GM18507 (cell line): ENCODE measurements around the gene RIBC1.

ENCODE experiments used
- DNase-seq: peaks from one replicate; pipeline ENCODE4 v3.0.0; 2011; ENCODE audit warnings: low read depth; ENCODE audit not compliant: insufficient read length; ENCODE audit errors: extremely low spot score
- FAIRE-seq: peaks from 2 replicates; lab custom pipeline; 2011; peaks lifted over from hg19 to GRCh38; lab: Jason Lieb, UNC

RIBC1 gene

GRCh38 chrX:53479301-53479700, 56.6 kb downstream of the RIBC1 start:
- FAIRE-seq (no peak), DNase-seq (no peak)
